ENCODE data around the gene NCBP3.

NCBP3 gene

DNA sequence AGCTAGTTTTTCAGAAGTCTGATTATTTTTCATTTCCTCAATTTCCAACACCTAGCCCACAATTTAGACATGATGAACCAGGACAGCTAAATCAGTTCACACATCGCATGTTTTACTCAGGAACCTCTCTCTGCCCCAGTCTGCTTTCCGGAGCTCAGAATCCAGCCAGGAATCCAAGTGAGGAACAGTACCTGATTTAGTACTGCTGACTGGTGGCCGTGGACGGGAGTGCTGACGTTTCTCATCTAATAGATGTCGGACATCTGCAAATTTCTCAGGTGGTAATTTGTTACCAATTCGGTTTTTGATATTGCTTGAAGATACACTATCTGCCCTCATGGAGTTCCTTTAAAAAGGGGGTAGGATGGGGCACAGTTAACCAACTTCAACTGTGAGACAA, 30.1 kb downstream of the NCBP3 start:
- no peak overlapping the region for H3K4me3 ChIP-seq (ENCODE audit: low read depth, low read length)
- no peak for DNase-seq (ENCODE audit: low read depth)
- TF ChIP-seq, protein P1, sequence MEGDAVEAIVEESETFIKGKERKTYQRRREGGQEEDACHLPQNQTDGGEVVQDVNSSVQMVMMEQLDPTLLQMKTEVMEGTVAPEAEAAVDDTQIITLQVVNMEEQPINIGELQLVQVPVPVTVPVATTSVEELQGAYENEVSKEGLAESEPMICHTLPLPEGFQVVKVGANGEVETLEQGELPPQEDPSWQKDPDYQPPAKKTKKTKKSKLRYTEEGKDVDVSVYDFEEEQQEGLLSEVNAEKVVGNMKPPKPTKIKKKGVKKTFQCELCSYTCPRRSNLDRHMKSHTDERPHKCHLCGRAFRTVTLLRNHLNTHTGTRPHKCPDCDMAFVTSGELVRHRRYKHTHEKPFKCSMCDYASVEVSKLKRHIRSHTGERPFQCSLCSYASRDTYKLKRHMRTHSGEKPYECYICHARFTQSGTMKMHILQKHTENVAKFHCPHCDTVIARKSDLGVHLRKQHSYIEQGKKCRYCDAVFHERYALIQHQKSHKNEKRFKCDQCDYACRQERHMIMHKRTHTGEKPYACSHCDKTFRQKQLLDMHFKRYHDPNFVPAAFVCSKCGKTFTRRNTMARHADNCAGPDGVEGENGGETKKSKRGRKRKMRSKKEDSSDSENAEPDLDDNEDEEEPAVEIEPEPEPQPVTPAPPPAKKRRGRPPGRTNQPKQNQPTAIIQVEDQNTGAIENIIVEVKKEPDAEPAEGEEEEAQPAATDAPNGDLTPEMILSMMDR (IDR thresholded peaks at IDR 0.05; ENCODE audit: low read depth, low read length), result no peak
- TF ChIP-seq MYC (IDR thresholded peaks at IDR 0.05; ENCODE audit: low read depth, low read length), result no peak
- TF ChIP-seq, protein P2, sequence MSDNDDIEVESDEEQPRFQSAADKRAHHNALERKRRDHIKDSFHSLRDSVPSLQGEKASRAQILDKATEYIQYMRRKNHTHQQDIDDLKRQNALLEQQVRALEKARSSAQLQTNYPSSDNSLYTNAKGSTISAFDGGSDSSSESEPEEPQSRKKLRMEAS (IDR thresholded peaks at IDR 0.05; ENCODE audit: low read depth, low read length), result no peak
- no peak for TF ChIP-seq POLR2A (IDR thresholded peaks at IDR 0.05; ENCODE audit: extremely low read depth, insufficient read length)

DNA sequence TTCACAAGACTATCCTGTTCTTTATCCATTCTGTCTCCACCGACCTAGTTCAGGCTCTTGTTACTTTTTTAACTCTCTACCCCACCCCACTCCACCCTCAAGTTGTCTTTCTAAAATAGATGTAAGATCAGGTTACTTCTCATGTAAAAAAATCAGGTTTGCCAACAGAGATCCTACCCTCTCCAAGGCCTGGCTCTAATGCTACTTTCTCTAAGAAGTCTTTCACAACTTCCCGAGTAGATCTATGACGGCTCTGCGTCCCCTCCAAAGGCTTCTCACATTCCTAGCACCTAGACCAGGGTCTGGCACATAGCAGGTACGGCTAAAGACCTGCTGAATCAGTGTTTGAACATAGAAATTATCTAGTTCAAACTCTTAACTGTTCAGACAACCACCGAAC, 30.9 kb downstream of the NCBP3 start:
- TF ChIP-seq, protein P2 (IDR thresholded peaks at IDR 0.05; ENCODE audit: low read depth, low read length), result no peak
- no peak for TF ChIP-seq MYC (IDR thresholded peaks at IDR 0.05; ENCODE audit: low read depth, low read length)
- no peak for DNase-seq (ENCODE audit: low read depth)
- no peak overlapping the region for H3K4me3 ChIP-seq (ENCODE audit: low read depth, low read length)

DNA sequence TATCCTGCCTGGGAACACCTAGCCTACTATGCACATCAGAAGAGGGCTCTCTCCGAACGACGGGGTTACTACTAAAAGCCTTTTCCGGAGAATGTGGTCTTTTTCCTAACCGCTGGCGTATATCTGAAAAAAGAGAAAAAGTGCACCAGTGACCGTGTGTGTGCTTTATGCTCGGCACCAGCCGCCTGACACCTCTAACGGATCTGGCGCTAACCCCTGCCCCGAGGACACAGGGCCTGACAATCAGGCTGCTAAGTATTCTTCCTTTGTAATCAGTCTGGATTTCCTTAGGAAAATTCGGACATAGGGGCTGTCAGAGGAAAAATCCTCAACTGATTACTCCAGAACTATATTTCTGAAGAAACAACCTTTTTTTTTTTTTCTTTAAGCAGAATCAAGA, 31.7 kb downstream of the NCBP3 start:
- TF ChIP-seq, protein P1 (IDR thresholded peaks at IDR 0.05; ENCODE audit: low read depth, low read length), result no peak
- TF ChIP-seq MYC (IDR thresholded peaks at IDR 0.05; ENCODE audit: low read depth, low read length), result no peak
- no peak for TF ChIP-seq POLR2A (IDR thresholded peaks at IDR 0.05; ENCODE audit: extremely low read depth, insufficient read length)
- TF ChIP-seq, protein P2 (IDR thresholded peaks at IDR 0.05; ENCODE audit: low read depth, low read length), result no peak
- no peak for DNase-seq (ENCODE audit: low read depth)

DNA sequence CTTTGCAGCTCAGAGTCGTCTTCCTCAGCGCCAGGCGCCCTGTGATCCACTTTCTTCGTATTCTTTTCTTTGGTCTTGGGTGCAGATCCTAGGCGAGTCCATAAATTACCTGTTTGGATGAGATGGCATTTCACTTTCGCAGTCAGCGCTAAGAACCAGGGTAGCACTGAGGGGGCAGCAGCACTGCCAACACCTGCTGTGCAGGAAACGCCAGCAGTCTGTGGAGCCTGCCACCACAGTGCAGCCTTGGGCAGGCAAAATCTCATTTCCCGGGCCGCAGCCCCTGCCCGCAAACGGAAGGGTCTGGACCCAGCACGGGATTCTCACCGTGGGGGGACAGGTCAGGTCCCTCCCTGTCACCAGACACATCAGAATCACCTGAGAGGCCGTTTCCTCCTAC, 32.9 kb downstream of the NCBP3 start:
- TF ChIP-seq POLR2A (IDR thresholded peaks at IDR 0.05; ENCODE audit: extremely low read depth, insufficient read length) (no peak), MYC (IDR thresholded peaks at IDR 0.05; ENCODE audit: low read depth, low read length) (no peak)
- TF ChIP-seq, protein P1 (IDR thresholded peaks at IDR 0.05; ENCODE audit: low read depth, low read length), result no peak
- TF ChIP-seq, protein P2 (IDR thresholded peaks at IDR 0.05; ENCODE audit: low read depth, low read length), result no peak
- no peak for DNase-seq (ENCODE audit: low read depth)
- H3K4me3 ChIP-seq (ENCODE audit: low read depth, low read length), result no peak overlapping the region

More for the DNA sequence above, 31.7 kb downstream of the NCBP3 start:
- H3K4me3 ChIP-seq (ENCODE audit: low read depth, low read length), result no peak overlapping the region

DNA sequence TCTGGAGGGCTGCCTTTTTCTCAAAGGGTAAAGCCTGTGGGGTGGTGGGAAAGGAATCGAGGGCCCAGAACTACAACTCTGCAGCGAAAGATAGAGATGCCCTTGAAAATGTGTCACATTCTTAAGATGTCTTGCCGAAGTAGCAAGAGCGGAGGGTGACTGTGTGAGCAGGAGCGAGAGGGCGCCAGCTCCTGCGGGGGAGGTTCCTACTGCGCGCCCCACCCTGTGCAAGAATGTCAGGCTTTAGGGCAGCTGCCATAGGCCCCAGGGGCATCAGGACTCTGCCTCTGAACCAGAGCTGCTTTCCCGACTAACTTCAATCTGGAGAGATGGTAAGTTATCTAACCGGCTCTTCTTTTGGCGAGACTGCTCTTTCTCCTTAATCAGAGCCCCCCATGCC, 33.3 kb downstream of the NCBP3 start:
- no peak overlapping the region for H3K4me3 ChIP-seq (ENCODE audit: low read depth, low read length)
- DNase-seq (ENCODE audit: low read depth), result no peak
- TF ChIP-seq, protein P2 (IDR thresholded peaks at IDR 0.05; ENCODE audit: low read depth, low read length), result no peak
- no peak for TF ChIP-seq MYC (IDR thresholded peaks at IDR 0.05; ENCODE audit: low read depth, low read length)
- TF ChIP-seq, protein P1 (IDR thresholded peaks at IDR 0.05; ENCODE audit: low read depth, low read length), result no peak
- no peak for TF ChIP-seq POLR2A (IDR thresholded peaks at IDR 0.05; ENCODE audit: extremely low read depth, insufficient read length)

DNA sequence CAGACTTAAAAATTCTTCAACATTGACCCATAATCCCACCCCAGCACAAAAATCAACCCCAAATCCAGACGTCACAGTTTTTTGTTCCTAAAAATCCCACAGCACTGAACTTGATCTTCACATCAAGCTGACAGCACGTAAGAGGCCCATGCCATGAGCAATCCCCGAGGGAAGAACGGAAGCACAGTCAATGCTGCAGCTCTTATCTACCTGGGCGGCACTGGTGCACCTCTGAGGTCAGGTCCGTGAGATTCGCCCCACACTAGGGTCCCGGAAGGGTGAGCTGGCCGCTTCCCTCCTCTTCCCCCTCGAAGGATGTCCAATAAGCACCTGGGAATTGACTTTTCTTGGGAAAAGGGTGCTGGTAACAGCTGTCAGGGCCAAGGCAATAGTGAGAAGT, 33.8 kb downstream of the NCBP3 start:
- no peak for DNase-seq (ENCODE audit: low read depth)
- TF ChIP-seq, protein P2 (IDR thresholded peaks at IDR 0.05; ENCODE audit: low read depth, low read length), result no peak
- TF ChIP-seq POLR2A (IDR thresholded peaks at IDR 0.05; ENCODE audit: extremely low read depth, insufficient read length) (no peak), MYC (IDR thresholded peaks at IDR 0.05; ENCODE audit: low read depth, low read length) (no peak)
- TF ChIP-seq, protein P1 (IDR thresholded peaks at IDR 0.05; ENCODE audit: low read depth, low read length), result no peak
- no peak overlapping the region for H3K4me3 ChIP-seq (ENCODE audit: low read depth, low read length)
